HepG2 (cell line): ENCODE results near the gene EPHA1. TPM values are rescaled to one million over a fixed set of nuclear protein-coding genes. Genes with fewer than 3 reads are reported as not detected.

Experiments used
- ATAC-seq: fragments of 200-7000 bp; cut with Tn5 transposase; 3 replicates; pipeline ENCODE4 v1.9.1; 2020; ENCODE audit warnings: mild to moderate bottlenecking, moderate library complexity
- BruUV-seq: library from RNA; stranded (reverse); fragments of 400-500 nt; replicated peaks from 2 replicates; lab custom pipeline; 2021; lab: Mats Ljungman, UMichigan
- CTCF ChIA-PET: fragments of 300-600 bp; formaldehyde crosslinking; extraction: SDS; loops from one replicate; lab custom pipeline; 2021; ENCODE audit warnings: low total read pairs, inconsistent platforms, low intra/inter-chr PET ratio; lab: Yijun Ruan, JAX
- POLR2A ChIA-PET: fragments of 350-600 bp; sonication (Branson Sonifier 250); formaldehyde crosslinking; loops from one replicate; lab custom pipeline; 2020; ENCODE audit warnings: antibody characterized with exemption, inconsistent platforms; lab: Yijun Ruan, JAX
- DNase-seq: peaks from one replicate; pipeline ENCODE4 v3.0.0-alpha.2; 2015; ENCODE audit warnings: low spot score
- FAIRE-seq: peaks from 3 replicates; lab custom pipeline; 2011; peaks lifted over from hg19 to GRCh38; lab: Jason Lieb, UNC
- H2AFZ ChIP-seq: one replicate; pipeline ENCODE4 v1.6.1; 2011; ENCODE audit warnings: low read length, inconsistent platforms
- H3K27ac ChIP-seq: fragments of 300-600 bp; 3 replicates; pipeline ENCODE4 v1.8.0; 2011; ENCODE audit warnings: mixed run types, mild to moderate bottlenecking, mixed read lengths, low read length, inconsistent platforms; ENCODE audit not compliant: insufficient read depth; ENCODE audit errors: extremely low read length
- H3K27me3 ChIP-seq, 2 experiments: fragments of 200-600 bp in 1 of 2; 2 replicates in 1 of 2; 3 replicates in 1 of 2; pipeline versions ENCODE4 v1.6.0 to v1.8.0; 2011; ENCODE audit warnings: low read length in 2 of 2, mild to moderate bottlenecking in 2 of 2, moderate library complexity in 2 of 2, inconsistent platforms in 1 of 2; ENCODE audit not compliant: insufficient read depth in 2 of 2, control insufficient read depth in 1 of 2
- H3K36me3 ChIP-seq, 2 experiments: fragments of 200-600 bp in 1 of 2; replicated peaks in 1 of 2; 2 replicates in 1 of 2; 3 replicates in 1 of 2; pipeline versions ENCODE4 v1.5.1 to v1.8.0; 2011; ENCODE audit warnings: low read length in 2 of 2, inconsistent platforms in 1 of 2; ENCODE audit not compliant: insufficient read depth in 2 of 2, control insufficient read depth in 1 of 2
- H3K4me1 ChIP-seq: 2 replicates; pipeline ENCODE4 v1.5.1; 2012; ENCODE audit warnings: low read length, inconsistent platforms; ENCODE audit not compliant: insufficient read depth
- H3K4me2 ChIP-seq: 2 replicates; pipeline ENCODE4 v1.6.0; 2011; ENCODE audit warnings: low read depth, low read length, inconsistent platforms
- H3K4me3 ChIP-seq, 3 experiments: fragments of 200-600 bp in 1 of 3; sonication (generic), shearing (Covaris generic) in 1 of 3; replicated peaks in 1 of 3; 2 replicates each; pipeline ENCODE4 v1.5.1; 2011 to 2016; ENCODE audit warnings: low read length in 3 of 3, inconsistent platforms in 2 of 3, low read depth in 2 of 3, mild to moderate bottlenecking in 2 of 3, control low read depth in 1 of 3, mixed read lengths in 1 of 3; ENCODE audit not compliant: insufficient read depth in 1 of 3
- H3K79me2 ChIP-seq: one replicate; pipeline ENCODE4 v1.6.1; 2011; ENCODE audit warnings: low read length, inconsistent platforms; ENCODE audit not compliant: insufficient read depth
- H3K9ac ChIP-seq: 2 replicates; pipeline ENCODE4 v1.6.0; 2011; ENCODE audit warnings: mild to moderate bottlenecking, low read depth, low read length, inconsistent platforms; ENCODE audit not compliant: insufficient read depth
- H3K9me3 ChIP-seq: 2 replicates; pipeline ENCODE4 v1.5.1; 2012; ENCODE audit warnings: mild to moderate bottlenecking, low read length
- H4K20me1 ChIP-seq: 2 replicates; pipeline ENCODE4 v1.6.0; 2011; ENCODE audit warnings: inconsistent platforms, mild to moderate bottlenecking, low read length, moderate library complexity; ENCODE audit not compliant: insufficient read depth
- MTF2 ChIP-seq: sonication (generic); formaldehyde crosslinking; IDR thresholded peaks from 2 replicates; pipeline ENCODE4 v1.5.0; 2020; ENCODE audit warnings: missing genetic modification reagents, borderline replicate concordance
- NR3C1 ChIP-seq: sonication (generic); formaldehyde crosslinking; IDR thresholded peaks from 2 replicates; pipeline ENCODE4 v1.4.0; 2020; ENCODE audit warnings: missing genetic modification reagents
- RARG ChIP-seq: sonication (generic); formaldehyde crosslinking; IDR thresholded peaks from 2 replicates; pipeline ENCODE4 v1.4.0; 2020; ENCODE audit warnings: low read depth, mild to moderate bottlenecking, missing genetic modification reagents
- SALL1 ChIP-seq: sonication (generic); formaldehyde crosslinking; IDR thresholded peaks from 2 replicates; pipeline ENCODE4 v1.8.0; 2022; ENCODE audit warnings: mild to moderate bottlenecking, missing genetic modification reagents
- SNAI1 ChIP-seq: sonication (generic); formaldehyde crosslinking; IDR thresholded peaks from 2 replicates; pipeline ENCODE4 v1.5.0; 2020; ENCODE audit warnings: mild to moderate bottlenecking, missing genetic modification reagents, borderline replicate concordance
- ZNF124 ChIP-seq: sonication (generic); formaldehyde crosslinking; IDR thresholded peaks from 2 replicates; pipeline ENCODE4 v1.4.0; 2020; ENCODE audit warnings: missing genetic modification reagents
- ZNF282 ChIP-seq: fragments of 450-650 bp; IDR thresholded peaks from 2 replicates; pipeline ENCODE4 v1.6.1; 2018; ENCODE audit not compliant: partially characterized antibody
- whole genome bisulfite sequencing: methylation state at CpG from one replicate; pipeline ENCODE4 v1.1.6; 2017; ENCODE audit warnings: low lambda C conversion rate; 5-methylcytosine and 5-hydroxymethylcytosine counted together
- in situ Hi-C: cut with HindIII; loops from 2 replicates; pipeline ENCODE4 v1.10.0; 2017; ENCODE audit warnings: low pct_unique_long_range_greater_than_20kb; ENCODE audit not compliant: extremely low pct_ligation_motif_present
- intact Hi-C: fragments of 100-400 bp; cut with micrococcal nuclease; formaldehyde crosslinking; loops from one replicate; pipeline ENCODE4 v1.10.0; 2022; ENCODE audit not compliant: unreplicated experiment
- polyA plus RNA-seq, 8 experiments: library from polyadenylated mRNA; depleted of rRNA in 3 of 8; stranded (reverse) in 7 of 8; unstranded in 1 of 8; fragments of >200 nt; fragmentation: Illumina TruSeq in 4 of 8; extraction: Trizol in 4 of 8; gene quantifications; 2 replicates each; pipeline versions ENCODE4 v1.2.1 to v1.2.3, GENCODE V29; 2011 to 2016; ENCODE audit warnings: low read depth in 4 of 8, missing spikeins in 1 of 8, mixed read lengths in 1 of 8; ENCODE audit not compliant: insufficient read depth in 1 of 8
- total RNA-seq, 5 experiments: library from RNA; depleted of rRNA; stranded (reverse); fragments of >200 nt; fragmentation: Illumina TruSeq; extraction: Trizol; gene quantifications; 2 replicates each; pipeline ENCODE4 v1.2.3, GENCODE V29; 2016; ENCODE audit warnings: low read depth in 1 of 5
- TF ChIP-seq, protein P1 (sequence below): sonication (generic); formaldehyde crosslinking; IDR thresholded peaks from 2 replicates; pipeline ENCODE4 v1.4.0; 2020; ENCODE audit warnings: mild to moderate bottlenecking, missing genetic modification reagents
- TF ChIP-seq, protein P2 (sequence below): sonication (generic); formaldehyde crosslinking; IDR thresholded peaks from 2 replicates; pipeline ENCODE4 v1.4.0; 2020; ENCODE audit warnings: missing genetic modification reagents, borderline replicate concordance
- TF ChIP-seq, protein P3 (sequence below): sonication (generic); formaldehyde crosslinking; IDR thresholded peaks from 2 replicates; pipeline ENCODE4 v1.8.0; 2022; ENCODE audit warnings: mild to moderate bottlenecking, missing genetic modification reagents, moderate library complexity

EPHA1 gene
- total and polyA plus RNA-seq, 2 of the 13 experiments (the other 11 are each of a cell fraction or from before 2014, with no cell fraction given) = 4.6 to 17.1 TPM

DNA sequence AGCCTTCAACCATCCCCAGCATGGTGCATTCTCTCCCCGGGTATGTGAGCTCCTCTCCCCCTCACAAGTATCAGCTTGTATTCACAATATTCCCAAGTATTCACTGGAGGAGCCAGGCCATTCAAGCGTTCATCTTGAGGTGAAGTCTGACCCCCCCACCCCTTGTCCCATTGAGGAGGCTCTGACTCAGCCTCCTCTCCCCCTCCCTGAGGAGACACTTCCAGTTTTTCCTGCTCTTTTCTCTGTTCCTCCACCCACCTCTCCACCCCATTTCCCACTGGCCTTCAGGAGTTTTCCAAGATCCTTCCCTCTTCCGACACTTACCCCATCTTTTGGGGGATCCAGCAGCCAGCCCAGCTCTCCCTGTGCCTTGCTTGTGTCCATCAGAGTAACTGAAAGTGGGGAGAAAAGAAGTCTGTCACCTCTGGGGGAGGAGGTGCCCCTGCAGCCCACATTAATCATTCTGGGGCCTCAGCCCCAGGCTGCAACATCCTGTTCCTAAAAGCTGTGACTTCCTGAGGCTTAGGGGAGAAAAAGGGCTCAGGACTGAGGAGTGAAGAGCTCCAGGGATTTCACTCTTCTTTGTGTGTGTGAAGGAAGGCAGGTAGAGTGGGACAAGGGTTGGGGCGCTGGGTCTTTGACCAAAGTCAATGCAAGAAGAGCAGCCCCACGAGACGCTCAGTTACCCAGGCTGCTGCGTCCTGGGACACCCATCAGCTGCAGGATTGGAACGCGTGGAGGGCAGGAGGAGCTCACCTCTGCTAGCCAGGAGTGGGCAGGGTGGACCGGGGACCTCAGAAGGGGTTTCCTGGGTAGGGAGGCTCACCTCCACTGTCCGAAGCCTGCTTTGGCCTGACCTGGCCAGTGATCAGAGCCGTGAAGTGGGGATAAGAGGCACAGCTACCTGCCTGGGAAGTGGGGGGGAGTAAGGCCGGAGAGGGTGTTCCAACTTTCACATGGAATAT lies 1.1 kb downstream of the EPHA1 start (continued):
- TF ChIP-seq MTF2 (no peak), ZNF282 (no peak)
- TF ChIP-seq, protein P1, sequence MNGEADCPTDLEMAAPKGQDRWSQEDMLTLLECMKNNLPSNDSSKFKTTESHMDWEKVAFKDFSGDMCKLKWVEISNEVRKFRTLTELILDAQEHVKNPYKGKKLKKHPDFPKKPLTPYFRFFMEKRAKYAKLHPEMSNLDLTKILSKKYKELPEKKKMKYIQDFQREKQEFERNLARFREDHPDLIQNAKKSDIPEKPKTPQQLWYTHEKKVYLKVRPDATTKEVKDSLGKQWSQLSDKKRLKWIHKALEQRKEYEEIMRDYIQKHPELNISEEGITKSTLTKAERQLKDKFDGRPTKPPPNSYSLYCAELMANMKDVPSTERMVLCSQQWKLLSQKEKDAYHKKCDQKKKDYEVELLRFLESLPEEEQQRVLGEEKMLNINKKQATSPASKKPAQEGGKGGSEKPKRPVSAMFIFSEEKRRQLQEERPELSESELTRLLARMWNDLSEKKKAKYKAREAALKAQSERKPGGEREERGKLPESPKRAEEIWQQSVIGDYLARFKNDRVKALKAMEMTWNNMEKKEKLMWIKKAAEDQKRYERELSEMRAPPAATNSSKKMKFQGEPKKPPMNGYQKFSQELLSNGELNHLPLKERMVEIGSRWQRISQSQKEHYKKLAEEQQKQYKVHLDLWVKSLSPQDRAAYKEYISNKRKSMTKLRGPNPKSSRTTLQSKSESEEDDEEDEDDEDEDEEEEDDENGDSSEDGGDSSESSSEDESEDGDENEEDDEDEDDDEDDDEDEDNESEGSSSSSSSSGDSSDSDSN = peak; percentile 29; the same call in 1 of the 2 replicates

DNA sequence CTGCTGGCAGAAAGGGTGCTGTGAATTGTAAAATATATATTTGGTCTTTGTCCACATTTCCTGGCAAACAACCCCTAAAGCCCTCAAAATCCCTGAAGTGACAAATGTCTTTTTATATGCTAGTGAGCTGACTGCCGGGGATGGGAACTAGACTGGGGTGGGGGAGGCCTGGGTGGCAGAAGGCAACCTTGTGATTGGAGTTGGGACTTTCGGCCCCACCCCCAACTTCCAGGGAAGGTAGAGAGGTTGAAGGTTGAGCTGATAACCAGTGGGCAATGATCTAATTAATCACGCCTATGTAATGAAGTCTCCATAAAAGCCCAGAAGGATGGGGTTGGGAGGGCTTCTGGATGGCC lies 2.7 kb downstream of the EPHA1 start:
- ATAC-seq = no peak
- Histone ChIP-seq H3K4me3 (no peak overlapping the region), H3K9me3 (no peaks in the 10 kb centered on the region), H3K27ac (no peak overlapping the region), H3K4me2 (no peak overlapping the region), H3K4me1 (peaks cover 30% of the 10 kb centered on the region), H3K36me3 (no peaks in the 10 kb centered on the region), H3K27me3 (no peaks in the 10 kb centered on the region; a peak in 1 of 5 replicates), H4K20me1 (no peaks in the 10 kb centered on the region), H3K9ac (no peak overlapping the region), H3K79me2 (no peaks in the 10 kb centered on the region), H2AFZ (no peak overlapping the region)
- CTCF ChIA-PET = no interaction called here
- in situ Hi-C loops = no loop called here
- TF ChIP-seq, protein P2, sequence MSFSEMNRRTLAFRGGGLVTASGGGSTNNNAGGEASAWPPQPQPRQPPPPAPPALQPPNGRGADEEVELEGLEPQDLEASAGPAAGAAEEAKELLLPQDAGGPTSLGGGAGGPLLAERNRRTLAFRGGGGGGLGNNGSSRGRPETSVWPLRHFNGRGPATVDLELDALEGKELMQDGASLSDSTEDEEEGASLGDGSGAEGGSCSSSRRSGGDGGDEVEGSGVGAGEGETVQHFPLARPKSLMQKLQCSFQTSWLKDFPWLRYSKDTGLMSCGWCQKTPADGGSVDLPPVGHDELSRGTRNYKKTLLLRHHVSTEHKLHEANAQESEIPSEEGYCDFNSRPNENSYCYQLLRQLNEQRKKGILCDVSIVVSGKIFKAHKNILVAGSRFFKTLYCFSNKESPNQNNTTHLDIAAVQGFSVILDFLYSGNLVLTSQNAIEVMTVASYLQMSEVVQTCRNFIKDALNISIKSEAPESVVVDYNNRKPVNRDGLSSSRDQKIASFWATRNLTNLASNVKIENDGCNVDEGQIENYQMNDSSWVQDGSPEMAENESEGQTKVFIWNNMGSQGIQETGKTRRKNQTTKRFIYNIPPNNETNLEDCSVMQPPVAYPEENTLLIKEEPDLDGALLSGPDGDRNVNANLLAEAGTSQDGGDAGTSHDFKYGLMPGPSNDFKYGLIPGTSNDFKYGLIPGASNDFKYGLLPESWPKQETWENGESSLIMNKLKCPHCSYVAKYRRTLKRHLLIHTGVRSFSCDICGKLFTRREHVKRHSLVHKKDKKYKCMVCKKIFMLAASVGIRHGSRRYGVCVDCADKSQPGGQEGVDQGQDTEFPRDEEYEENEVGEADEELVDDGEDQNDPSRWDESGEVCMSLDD (CRISPR knock-in tag) = no peak
- no peak for TF ChIP-seq ZNF124
- no peak for TF ChIP-seq RARG (CRISPR knock-in tag)
- TF ChIP-seq NR3C1 (CRISPR knock-in tag) = no peak
- no peak for TF ChIP-seq SNAI1 (CRISPR knock-in tag)
- TF ChIP-seq, protein P3, sequence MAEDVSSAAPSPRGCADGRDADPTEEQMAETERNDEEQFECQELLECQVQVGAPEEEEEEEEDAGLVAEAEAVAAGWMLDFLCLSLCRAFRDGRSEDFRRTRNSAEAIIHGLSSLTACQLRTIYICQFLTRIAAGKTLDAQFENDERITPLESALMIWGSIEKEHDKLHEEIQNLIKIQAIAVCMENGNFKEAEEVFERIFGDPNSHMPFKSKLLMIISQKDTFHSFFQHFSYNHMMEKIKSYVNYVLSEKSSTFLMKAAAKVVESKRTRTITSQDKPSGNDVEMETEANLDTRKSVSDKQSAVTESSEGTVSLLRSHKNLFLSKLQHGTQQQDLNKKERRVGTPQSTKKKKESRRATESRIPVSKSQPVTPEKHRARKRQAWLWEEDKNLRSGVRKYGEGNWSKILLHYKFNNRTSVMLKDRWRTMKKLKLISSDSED (CRISPR knock-in tag) = no peak
- no peak for TF ChIP-seq SALL1 (CRISPR knock-in tag)
- DNase-seq = no peak
- BruUV-seq = no TSS peak
- POLR2A ChIA-PET = interaction anchor here (2.3 kb wide), 1 partner anchor 10 kb away, joined by 8 read pairs; no protein-coding TSS in a partner anchor
- FAIRE-seq = no peak
- intact Hi-C loops = no loop called here
- 93% methylated on average over 3 of the region's 3 CpGs for WGBS
